Osteocyte (in vitro differentiated cells): Measurements from ENCODE around the gene DUS3L. TPM values are rescaled to one million over a fixed set of nuclear protein-coding genes. Genes with fewer than 3 reads are reported as not detected.

Source experiments
- DNase-seq: peaks from one replicate; pipeline ENCODE4 v3.0.0; 2021; ENCODE audit warnings: mixed read lengths; ENCODE audit not compliant: unreplicated experiment; ENCODE audit errors: extremely low spot score
- H3K27ac Mint-ChIP-seq: one replicate; pipeline ENCODE4 v1.8.0; 2021; ENCODE audit warnings: mild to moderate bottlenecking, mixed read lengths; ENCODE audit not compliant: unreplicated experiment
- H3K27me3 Mint-ChIP-seq: one replicate; pipeline ENCODE4 v1.8.0; 2021; ENCODE audit warnings: mixed read lengths; ENCODE audit not compliant: unreplicated experiment
- H3K36me3 Mint-ChIP-seq: one replicate; pipeline ENCODE4 v1.8.0; 2021; ENCODE audit warnings: mixed read lengths; ENCODE audit not compliant: unreplicated experiment
- H3K4me1 Mint-ChIP-seq: one replicate; pipeline ENCODE4 v1.8.0; 2021; ENCODE audit warnings: mixed read lengths; ENCODE audit not compliant: unreplicated experiment
- H3K4me3 Mint-ChIP-seq: one replicate; pipeline ENCODE4 v1.8.0; 2021; ENCODE audit warnings: mild to moderate bottlenecking, moderate library complexity, mixed read lengths; ENCODE audit not compliant: unreplicated experiment
- H3K9me3 Mint-ChIP-seq: one replicate; pipeline ENCODE4 v1.8.0; 2021; ENCODE audit warnings: mixed read lengths; ENCODE audit not compliant: unreplicated experiment
- total RNA-seq: library from RNA; stranded (reverse); gene quantifications from 2 replicates; pipeline ENCODE4 v1.2.1, GENCODE V29; 2021
- TF ChIP-seq, protein P1 (sequence below): fragments of 200-600 bp; sonication (generic); IDR thresholded peaks from 2 replicates; pipeline ENCODE4 v1.5.0; 2021; ENCODE audit warnings: antibody characterized with exemption, mild to moderate bottlenecking, moderate library complexity

Gene DUS3L
- total RNA-seq, 1 donor from 2014 or later: 29.0 TPM

DNA sequence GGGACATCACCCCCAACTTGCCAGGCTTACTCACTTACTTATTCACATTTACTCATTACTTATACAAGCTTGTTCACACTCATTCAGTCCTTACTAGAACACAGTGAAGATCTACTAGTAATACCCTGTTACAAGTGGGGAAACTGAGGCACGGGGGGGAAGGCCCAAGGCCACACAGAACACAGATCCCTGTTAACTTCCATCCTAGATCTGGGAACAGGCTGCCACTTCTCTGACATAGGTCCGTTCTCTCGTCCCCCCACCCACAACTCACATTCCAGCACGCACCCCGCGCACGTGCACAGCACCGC, 12.4 kb upstream of the DUS3L start:
- no peak for DNase-seq
- H3K4me3 Mint-ChIP-seq: peak overlapping the region; percentile 64
- H3K27ac Mint-ChIP-seq: no peak overlapping the region
- TF ChIP-seq, protein P1, sequence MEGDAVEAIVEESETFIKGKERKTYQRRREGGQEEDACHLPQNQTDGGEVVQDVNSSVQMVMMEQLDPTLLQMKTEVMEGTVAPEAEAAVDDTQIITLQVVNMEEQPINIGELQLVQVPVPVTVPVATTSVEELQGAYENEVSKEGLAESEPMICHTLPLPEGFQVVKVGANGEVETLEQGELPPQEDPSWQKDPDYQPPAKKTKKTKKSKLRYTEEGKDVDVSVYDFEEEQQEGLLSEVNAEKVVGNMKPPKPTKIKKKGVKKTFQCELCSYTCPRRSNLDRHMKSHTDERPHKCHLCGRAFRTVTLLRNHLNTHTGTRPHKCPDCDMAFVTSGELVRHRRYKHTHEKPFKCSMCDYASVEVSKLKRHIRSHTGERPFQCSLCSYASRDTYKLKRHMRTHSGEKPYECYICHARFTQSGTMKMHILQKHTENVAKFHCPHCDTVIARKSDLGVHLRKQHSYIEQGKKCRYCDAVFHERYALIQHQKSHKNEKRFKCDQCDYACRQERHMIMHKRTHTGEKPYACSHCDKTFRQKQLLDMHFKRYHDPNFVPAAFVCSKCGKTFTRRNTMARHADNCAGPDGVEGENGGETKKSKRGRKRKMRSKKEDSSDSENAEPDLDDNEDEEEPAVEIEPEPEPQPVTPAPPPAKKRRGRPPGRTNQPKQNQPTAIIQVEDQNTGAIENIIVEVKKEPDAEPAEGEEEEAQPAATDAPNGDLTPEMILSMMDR: no peak
- peaks cover 5% of the 10 kb centered on the region for H3K4me1 Mint-ChIP-seq
- H3K36me3 Mint-ChIP-seq: no peaks in the 10 kb centered on the region
- peaks cover 33% of the 10 kb centered on the region for H3K27me3 Mint-ChIP-seq
- no peaks in the 10 kb centered on the region for H3K9me3 Mint-ChIP-seq

DNA sequence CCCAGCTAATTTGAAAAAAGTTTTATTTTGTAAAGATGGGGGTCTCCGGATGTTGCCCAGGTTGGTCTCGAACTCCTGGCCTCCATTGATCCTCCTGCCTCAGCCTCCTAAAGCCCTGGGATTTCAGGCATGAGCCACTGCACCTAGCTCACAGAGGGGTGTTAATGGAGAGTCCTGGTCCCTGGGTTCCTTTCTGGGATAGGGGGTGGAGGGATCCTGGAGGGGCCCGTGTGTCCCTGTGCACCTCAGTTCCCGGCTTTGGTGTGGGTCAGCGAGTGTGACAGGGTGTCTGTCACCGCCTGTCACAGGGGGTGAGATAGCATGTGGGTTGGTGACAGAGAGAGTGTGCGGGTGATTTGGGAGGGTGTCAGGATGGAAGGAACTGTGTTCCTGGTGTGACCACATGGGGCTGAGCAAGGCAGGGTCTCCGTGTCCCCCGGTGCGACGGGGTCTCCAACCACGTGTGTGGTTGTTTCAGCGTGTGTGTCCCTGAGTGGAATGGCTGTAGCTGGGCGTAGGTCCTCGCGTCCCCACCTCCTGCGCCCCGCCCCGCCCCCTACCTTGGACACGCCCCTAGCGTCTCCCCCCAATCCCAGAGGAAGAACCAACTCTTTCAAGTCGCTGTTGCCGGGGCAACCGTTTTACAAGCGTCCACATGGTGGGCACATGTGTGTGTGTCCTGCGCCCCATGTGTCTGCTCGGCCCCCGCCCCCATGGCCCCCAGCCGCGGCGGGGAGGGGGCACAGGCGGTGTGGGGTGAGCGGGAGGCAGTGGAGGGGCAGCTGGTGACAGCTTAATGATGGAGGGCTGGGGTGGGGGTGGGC, 11.0 kb upstream of the DUS3L start:
- peaks cover 5% of the 10 kb centered on the region for H3K4me1 Mint-ChIP-seq
- no peak overlapping the region for H3K4me3 Mint-ChIP-seq
- DNase-seq: no peak
- H3K27me3 Mint-ChIP-seq: peaks cover 27% of the 10 kb centered on the region
- no peaks in the 10 kb centered on the region for H3K36me3 Mint-ChIP-seq
- H3K9me3 Mint-ChIP-seq: no peaks in the 10 kb centered on the region
- TF ChIP-seq, protein P1: no peak
- H3K27ac Mint-ChIP-seq: no peak overlapping the region

DNA sequence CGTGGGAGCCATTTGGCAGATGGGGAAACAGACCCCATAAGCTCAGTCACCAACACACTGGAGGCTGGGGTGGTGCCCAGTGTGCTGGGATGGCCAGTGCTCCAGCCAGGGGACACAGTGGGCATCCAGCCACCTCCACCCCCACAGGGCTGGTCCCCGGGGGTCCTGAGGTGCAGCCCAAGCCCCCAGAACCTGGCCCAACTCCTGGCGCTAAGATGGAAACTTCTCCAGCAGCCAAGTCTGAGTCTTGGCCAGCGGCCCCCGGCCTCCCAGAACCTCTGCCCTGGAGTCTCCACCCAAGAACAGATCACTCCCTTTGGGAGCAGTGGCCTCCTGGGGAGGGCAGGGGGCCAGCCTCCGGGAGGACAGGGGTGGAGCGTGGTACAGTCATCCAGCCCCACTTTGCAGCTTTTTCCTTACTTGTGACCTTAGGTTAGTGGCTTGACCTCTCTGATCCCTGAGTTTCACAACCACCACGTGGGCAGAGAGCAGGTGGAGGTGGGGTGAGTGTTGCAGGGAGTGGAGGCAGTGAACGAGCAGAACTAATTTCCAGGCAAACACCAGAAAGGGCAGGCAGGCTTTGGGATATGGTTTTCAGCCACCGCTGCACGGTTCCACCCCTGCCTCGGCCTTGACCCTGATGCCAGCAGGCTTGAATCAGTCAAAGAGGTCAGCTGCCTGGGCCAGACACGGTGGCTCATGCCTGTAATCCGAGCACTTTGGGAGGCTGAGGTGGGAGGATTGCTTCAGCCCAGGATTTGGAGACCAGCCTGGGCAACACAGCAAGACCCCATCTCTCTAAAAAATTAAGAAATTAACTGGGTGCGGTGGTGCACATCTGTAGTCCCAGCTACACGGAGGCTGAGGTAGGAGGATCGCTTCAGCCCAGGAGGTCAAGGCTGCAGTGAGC, 9.7 kb upstream of the DUS3L start:
- no peak overlapping the region for H3K4me3 Mint-ChIP-seq
- TF ChIP-seq, protein P1: no peak
- H3K36me3 Mint-ChIP-seq: no peaks in the 10 kb centered on the region
- peaks cover 3% of the 10 kb centered on the region for H3K4me1 Mint-ChIP-seq
- H3K27me3 Mint-ChIP-seq: peaks cover 15% of the 10 kb centered on the region
- DNase-seq: no peak
- no peak overlapping the region for H3K27ac Mint-ChIP-seq
- no peaks in the 10 kb centered on the region for H3K9me3 Mint-ChIP-seq

DNA sequence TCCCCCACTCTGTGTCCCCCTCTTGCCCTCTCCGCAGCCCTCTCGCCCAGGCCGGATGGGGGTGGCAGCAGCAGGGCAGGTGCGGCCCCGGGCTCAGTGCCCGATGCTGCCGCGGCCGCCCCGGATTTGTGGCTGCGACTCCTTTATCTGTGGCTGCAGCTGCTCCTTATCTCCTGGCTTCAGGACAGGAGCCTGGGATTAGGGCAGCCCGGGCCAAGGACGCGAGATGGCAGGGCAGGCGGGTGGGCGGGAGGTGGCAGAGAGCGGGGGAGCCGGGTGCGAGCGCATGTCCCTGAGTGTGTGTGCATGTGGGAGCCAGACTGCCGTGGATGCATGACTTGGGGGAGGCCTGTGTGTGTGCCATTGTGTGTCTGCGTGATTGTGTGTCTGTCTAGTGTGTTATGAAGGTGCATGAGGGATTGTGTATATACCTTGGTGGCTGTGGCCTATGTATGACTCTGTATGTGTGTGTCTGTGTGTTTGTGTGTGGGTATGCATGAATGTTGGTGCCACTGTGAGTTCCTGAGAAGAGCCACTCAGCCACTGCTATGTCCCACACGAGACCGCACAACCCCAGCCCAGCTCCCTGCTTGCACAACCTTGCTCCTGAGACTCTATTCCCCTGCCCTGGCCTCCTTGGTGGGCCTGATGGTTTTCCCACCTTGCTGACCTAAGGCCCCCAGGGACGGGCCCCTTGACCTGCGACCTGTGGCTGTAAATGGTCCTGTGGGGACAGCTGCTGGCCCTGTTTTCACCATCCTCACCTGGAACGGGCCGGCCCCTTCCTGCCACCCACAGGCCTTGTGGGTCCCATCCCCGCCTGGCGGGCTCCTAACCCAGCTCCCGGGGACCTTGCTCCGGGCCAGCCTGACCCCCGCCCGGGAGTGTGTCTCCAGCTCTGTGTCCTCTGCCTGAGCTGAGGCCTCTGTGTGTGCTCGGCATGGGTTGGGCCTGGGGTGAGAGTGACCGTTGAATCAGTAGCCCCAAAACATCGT, 8.6 kb upstream of the DUS3L start:
- H3K27me3 Mint-ChIP-seq: peaks cover 14% of the 10 kb centered on the region
- H3K36me3 Mint-ChIP-seq: no peaks in the 10 kb centered on the region
- H3K4me1 Mint-ChIP-seq: peaks cover 3% of the 10 kb centered on the region
- TF ChIP-seq, protein P1: no peak
- H3K27ac Mint-ChIP-seq: no peak overlapping the region
- H3K9me3 Mint-ChIP-seq: no peaks in the 10 kb centered on the region
- no peak overlapping the region for H3K4me3 Mint-ChIP-seq
- no peak for DNase-seq
